D341Med (cell line): Measurements from ENCODE around the gene HDAC4.

Experiments used
- DNase-seq: peaks from one replicate; pipeline ENCODE4 v3.0.0; 2012; ENCODE audit warnings: low spot score

Gene HDAC4

GRCh38 chr2:239348563-239349452 lies 52.0 kb downstream of the HDAC4 start:
- no peak for DNase-seq

- no peak for DNase-seq
Observed at GRCh38 chr2:239346676-239347075, 54.1 kb downstream of the HDAC4 start.

DNA sequence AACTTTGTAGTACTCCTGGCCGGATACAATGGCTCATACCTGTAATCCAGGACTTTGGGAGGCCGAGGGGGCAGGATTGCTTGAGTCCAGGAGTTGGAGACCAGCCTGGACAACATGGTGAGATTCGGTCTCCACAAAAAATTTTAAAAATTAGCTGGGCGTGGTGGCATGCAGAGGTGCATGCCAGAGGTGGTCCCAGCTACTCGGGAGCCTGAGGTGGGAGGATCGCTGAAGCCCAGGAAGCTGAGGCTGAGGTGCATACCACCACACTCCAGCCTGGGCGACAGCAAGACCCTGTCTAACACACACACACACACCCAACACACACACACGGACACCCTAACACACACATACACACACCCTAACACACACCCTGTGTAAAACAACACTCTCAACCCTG lies 55.6 kb downstream of the HDAC4 start:
- DNase-seq, result no peak

DNA sequence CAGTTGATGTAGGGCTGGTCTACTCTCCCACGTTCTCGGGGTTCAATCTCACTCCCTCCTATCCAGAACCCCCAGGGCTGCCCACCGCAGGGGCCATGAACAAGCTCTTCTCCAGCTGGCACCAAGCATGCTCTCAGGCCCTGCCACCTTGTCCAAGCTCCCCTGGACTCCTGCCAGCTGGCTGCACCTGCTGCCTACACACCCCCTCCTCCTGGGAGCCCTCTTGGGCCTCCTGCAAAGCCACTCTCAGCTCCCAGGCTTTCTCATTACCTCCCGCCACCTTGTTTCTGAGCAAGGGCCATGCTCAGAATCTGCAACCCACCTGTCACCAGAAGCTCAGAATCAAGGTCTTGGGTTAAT lies 56.0 kb downstream of the HDAC4 start:
- no peak for DNase-seq

DNA sequence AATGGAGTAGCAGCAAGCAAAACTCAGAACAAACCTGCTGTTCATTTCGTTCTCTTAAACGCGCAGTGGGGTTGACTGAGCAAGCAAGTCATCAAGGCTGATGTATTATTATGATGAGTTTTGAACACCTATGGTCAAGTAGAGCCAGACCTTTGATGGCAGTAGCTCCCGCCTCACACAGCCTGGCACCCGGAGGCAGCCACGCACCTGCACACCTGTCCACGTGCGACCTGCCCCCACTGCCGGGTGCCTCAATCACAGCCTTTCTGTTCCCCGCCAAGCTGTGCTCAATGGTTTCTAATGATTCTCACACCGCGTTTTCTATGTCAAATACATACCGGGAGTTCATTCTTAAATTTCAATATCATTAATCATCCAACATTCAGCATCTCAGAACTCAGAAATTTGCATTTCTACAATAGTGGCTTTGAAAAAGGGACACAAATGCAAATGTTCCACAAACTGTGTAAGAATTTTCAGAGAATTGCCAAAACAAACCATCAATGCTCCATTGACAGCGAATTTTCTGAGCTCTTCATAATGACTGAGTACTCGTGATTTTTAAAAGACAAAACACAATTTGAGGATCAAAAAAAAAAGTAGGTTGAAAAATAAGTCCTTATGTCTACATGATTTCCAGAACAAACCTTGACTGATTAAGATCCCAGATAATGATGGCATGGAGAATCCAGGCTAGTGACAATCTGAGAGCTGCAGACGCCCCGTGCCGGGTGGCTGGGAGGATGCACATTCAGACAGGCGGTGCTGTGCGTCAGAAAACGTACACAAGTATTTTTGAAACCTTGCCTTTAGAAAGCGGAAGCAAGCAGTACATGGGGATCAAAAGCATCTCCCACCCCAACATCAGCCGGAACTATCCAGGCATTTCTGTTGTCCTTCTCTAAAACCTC lies 56.6 kb downstream of the HDAC4 start:
- no peak for DNase-seq

GRCh38 chr2:239343460-239343859 lies 57.4 kb downstream of the HDAC4 start:
- no peak for DNase-seq

- DNase-seq, result no peak
Observed at GRCh38 chr2:239341840-239342239, 59.0 kb downstream of the HDAC4 start.

DNA sequence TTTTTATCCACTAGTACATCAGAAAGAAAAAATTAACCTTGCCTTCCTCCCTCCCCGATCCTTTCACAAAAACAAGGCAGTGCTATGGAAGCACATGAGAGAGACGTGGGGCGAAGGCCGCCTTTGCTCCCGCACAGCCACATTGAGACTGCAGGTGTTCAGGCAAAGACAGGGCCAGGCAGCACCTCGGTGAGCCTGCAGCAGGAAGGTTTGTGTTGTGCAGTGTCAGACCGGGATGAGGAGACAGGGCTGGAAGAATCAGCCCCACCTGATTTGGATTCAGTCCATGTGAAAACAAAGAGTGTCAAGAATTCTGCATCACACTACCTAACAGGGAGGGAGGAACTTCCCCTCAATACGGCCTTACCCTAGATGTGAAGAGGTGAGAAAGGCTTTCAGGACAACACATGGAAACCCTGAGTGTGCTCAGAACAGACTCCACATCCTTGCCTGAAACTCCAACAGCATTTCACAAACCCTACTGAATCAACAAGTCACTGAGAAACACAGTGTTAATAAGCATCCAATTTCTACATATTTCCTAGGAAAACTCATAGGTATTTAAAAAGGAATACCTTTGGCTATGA lies 59.6 kb downstream of the HDAC4 start:
- no peak for DNase-seq

DNA sequence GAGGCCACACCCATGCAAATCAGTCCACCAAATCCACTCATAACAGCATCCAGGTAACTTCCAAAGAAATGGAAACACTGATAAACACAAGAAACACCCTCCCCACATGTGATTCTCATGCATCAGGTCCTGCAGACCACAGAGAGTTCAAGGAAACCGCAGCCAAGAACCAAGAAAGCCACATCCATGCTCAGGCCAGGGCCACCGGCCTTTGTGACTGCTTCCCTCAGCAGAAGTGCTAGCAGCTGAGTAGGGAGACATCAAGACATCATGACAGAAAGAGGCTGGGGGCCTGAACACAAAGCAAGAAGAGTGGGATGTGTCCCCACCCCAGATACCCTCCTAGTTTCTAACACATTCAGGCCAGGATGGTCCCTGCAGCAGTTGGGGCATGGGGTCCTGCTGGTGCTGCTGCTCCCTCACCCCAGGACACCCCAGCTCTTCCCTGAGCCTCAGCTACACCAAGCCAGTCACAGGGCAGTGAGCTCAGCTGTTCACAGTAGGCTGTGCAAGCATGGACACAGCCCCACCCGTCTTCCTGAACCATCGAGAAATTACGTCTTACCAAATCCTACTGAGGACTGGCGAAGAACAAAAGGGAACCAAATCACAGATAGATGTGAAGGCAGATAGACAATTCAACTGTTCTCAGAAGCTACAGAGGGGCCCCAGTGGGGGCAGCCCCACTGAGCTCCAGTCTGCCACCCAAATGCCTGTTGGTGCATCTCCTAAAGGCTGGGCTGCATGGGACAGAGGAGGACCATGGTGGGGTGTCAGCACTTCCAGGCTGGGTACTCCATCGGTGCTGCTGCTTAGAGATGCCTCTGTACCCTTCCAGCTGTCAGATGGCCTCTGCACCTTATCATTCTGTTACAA lies 60.9 kb downstream of the HDAC4 start:
- DNase-seq, result no peak

GRCh38 chr2:239339241-239339640 lies 61.6 kb downstream of the HDAC4 start:
- no peak for DNase-seq

- no peak for DNase-seq
Observed at GRCh38 chr2:239337877-239338484, 62.8 kb downstream of the HDAC4 start.

DNA sequence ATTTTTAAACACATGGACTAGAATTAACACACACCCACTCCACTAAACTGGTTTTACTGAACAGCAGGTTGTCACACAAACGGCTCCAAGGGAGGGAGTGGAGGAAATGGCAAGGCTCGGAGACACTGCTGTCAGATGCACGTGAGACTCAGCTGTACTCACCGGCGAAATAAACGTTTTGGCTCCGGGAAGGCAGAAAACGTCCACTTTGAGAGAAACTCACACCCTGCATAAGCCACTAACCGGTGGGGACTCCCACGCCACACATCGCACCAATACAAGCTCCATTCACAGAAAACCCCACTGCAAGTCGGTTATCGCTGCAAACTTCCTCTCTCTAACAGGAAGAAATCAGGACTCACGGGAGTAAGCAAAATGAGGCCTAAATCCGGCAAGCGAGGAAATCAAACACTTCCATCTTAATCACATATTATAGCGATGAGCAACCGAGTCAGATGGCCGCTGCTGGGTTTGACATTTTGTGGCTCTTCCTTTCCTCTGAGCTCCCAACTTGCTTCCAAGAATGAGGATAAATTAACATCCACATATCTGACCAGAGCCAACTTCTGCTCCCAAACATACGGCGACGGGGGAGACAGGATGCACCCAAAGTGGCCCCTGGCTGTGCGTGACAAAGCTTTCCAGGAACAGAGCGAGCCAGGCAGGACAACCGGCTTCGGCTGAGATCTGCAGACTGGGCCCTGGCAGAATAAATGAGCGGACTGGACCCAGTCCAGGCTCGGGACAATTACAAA lies 63.5 kb downstream of the HDAC4 start:
- no peak for DNase-seq

DNA sequence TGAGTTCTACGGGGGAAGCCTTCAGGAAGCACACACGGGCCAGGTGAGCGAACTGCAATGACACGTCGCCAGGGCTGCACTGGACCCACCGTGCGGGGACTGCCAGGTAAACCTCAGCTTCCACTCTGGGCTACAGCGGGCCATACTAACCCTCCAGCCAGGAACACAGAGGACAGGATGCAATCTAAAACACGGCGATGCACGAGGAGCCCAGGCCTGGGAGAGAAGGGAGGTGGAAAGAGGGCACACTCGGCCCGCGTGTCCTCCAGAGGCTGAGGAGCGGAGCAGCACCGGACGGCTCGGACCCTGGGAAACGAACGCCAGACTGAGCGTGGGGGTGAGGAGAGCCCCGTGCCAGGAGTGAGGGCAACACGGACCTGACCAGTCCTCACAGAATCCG lies 69.3 kb downstream of the HDAC4 start:
- no peak for DNase-seq

DNA sequence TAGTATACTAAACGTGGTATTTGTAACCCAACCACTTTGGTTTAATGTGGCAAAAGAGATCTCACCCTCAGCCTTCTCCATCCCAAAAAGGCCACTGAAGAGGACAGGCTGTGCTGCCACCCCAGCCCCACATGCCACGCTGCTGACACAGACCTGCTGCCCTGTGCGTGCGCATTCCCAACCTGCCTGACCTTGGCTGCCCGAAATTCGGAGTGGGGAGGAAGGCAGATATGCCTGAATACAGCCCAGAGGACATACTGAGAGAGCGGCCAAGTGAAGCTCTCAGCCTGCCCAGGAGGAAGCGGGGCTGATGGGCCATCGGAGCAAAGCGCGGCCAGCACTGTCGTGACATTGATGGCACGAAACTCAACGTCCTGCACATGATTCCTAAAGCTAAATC lies 70.0 kb downstream of the HDAC4 start:
- no peak for DNase-seq

DNA sequence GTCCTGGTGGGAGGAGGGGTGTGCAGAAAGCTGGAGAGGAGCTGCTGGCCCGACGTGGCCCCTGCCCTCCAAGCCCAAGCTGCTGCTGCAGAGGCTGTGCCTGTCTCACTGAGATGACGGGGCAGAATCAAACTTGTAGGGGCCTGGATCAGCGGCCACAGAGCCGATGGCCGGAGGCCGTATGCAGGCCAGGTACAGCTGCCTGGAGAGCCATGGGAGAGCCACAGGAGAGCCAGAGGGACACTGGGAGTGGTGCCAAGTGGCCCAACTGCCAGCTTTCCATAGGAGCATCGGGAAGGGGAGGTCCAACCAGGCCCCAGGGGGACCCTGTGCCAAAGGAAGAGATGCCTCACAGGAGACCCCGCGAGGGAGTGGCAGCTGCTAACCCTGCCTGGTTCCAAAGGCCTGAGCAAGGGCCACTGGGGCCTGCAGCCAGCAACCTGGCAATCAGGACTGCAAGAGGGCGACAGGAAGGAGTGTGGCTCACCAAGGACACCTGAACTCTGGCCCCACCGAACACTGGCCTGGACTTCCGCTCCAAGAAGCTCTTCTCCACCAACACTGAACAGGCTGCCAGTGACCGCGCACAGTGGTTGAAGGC lies 70.7 kb downstream of the HDAC4 start:
- no peak for DNase-seq

DNA sequence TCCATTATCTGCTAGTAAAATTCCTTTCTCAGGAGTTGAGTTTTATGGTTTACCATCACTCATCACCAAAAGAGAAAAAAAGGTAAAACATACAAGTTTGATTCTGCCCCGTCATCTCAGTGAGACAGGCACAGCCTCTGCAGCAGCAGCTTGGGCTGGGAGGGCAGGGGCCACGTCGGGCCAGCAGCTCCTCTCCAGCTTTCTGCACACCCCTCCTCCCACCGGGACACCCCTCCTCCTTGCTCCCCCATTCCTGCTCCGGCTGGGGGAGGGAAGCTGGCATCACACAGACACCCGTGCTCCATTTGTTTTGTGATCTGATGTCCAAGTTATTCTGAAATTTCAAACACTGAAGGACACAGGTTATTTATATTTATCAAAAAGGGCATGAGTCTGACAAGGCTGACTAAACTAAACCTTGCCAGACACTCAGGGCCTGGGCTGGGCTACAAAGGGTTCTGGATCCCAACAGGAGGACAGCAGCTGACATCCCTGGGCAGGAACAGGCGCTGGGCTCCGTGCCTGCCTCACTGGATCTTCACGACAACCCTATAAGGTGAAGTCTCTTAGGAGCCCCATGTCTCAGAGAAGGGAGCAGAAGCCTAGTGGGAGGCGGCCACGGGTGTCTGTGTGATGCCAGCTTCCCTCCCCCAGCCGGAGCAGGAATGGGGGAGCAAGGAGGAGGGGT lies 71.4 kb downstream of the HDAC4 start:
- DNase-seq, result no peak

DNA sequence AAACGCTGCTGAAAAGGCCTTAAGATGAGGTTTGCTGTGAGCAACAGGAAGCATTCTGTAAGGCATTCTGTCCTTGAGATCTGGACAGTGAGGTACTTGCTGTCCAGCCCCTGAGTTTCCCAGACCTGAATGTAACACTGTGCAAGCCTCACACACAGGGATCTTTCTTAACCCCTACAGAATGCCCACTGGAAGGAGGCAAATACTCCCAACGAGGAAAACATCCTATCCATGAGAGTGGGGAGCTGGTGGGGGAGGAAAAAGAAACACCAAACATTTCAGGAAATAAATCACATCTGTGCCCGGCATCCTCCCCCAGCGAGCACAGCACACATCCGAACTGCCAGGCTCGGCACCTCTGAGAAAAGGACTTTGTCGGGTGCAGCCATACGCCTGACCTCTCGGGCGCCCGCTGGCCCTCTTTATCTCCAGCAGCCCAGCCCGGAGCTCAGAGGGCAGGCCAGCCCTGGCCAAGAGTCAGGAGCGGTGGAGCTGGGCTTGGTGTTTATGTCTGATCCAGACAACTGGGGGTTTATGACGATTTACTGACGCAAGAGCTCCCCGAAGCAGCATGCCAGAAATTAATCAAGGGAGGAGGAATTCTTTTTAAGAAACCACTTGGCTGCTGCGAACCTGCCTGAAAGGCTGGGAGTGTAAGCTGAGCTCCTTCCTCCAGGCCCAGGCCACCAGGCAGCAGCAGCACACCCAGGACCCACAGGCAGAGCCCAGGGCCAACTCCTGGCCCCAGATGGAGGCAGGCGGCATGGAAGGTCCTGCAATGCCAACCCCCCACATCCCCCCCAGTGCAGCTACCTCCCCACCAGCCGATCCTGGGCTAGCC lies 72.2 kb downstream of the HDAC4 start:
- no peak for DNase-seq

DNA sequence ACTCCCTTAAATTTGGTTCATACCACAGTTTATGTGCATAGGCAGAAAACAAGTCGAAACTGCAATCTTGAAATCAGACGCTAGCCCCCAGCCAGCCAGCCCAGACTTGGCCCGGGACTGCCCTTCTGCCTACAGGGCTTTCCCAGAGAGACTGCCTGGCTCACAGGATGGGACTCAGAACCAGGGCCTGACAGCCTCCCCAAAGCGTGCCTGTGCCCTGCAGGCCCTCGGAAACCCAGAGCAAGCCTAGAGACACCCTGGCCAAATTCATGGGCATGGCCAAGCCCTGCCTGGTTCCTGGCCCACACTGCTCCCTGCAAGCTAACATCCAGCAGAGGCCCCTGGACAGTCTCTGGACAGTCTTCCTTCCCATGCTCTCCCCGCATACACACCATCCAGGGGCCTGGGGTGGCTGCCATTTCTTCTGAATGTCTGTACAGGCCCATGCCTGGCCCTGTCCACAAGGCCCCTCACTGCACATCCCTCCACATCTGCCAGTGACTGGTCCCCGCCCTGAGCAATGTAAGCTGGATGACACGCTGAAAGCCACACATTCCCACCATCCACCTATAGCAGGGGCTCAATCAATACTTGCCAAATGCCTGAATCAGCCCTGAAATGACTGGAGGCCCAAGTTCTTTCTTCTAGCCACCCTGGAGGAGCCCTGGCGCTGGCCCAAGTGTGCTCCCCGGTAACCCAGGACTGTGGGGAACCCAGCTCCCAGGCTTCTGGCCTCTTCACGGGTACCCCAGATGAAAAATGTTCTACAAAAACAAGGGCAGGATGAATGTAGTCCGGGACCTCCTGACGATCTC lies 73.1 kb downstream of the HDAC4 start:
- DNase-seq, result no peak
